Gastroesophageal sphincter (tissue), 4 donors: ENCODE measurements around the gene IL13. TPM values are rescaled to one million over a fixed set of nuclear protein-coding genes. Genes with fewer than 3 reads are reported as not detected.

Experiments used
- ATAC-seq: fragments of 150-250 bp; one replicate; pipeline ENCODE4 v1.9.1; 2016; ENCODE audit warnings: mild to moderate bottlenecking, moderate library complexity
- H3K27ac ChIP-seq, 4 donors: fragments of 200-600 bp; sonication (generic) in 3 of 4; 1 replicate in 3 of 4; 2 replicates in 1 of 4; pipeline ENCODE4 v1.5.1; 2016 to 2019
- H3K27me3 ChIP-seq: fragments of 200-600 bp; sonication (generic); one replicate; pipeline ENCODE4 v1.5.1; 2019
- H3K36me3 ChIP-seq, 2 donors: fragments of 200-600 bp; sonication (generic); one replicate each; pipeline ENCODE4 v1.5.1; 2019; ENCODE audit warnings: control low read depth in 1 of 2
- H3K4me1 ChIP-seq, 3 donors: fragments of 200-600 bp; sonication (generic); 1 replicate in 2 of 3; 2 replicates in 1 of 3; pipeline ENCODE4 v1.5.1; 2016 to 2019; ENCODE audit warnings: control low read depth in 2 of 3
- H3K4me3 ChIP-seq, 2 donors: fragments of 200-600 bp; sonication (generic); one replicate each; pipeline ENCODE4 v1.5.1; 2019; ENCODE audit warnings: mild to moderate bottlenecking in 1 of 2, moderate library complexity in 1 of 2
- H3K9me3 ChIP-seq, 3 donors: fragments of 200-600 bp; sonication (generic); one replicate each; pipeline ENCODE4 v1.5.1; 2017 to 2019; ENCODE audit warnings: control low read depth in 2 of 3
- EP300 ChIP-seq: sonication (generic); formaldehyde crosslinking; IDR thresholded peaks from one replicate; pipeline ENCODE4 v1.6.1; 2017; ENCODE audit warnings: antibody characterized with exemption, mild to moderate bottlenecking
- POLR2A ChIP-seq, 2 donors: fragments of 450-650 bp; IDR thresholded peaks; one replicate each; pipeline ENCODE4 v1.6.1; 2017; ENCODE audit warnings: antibody characterized with exemption in 2 of 2, mild to moderate bottlenecking in 2 of 2, moderate library complexity in 1 of 2
- POLR2AphosphoS5 ChIP-seq: sonication (generic); formaldehyde crosslinking; IDR thresholded peaks from one replicate; pipeline ENCODE4 v1.6.1; 2017; ENCODE audit warnings: antibody characterized with exemption
- WGBS, 2 donors: methylation state at CpG; one replicate each; pipeline ENCODE4 v1.1.5; 2018; ENCODE audit warnings: low coverage in 1 of 2; 5-methylcytosine and 5-hydroxymethylcytosine counted together
- total RNA-seq, 4 donors: library from RNA; depleted of rRNA; stranded (reverse); fragments of >200 nt; gene quantifications; one replicate each; pipeline ENCODE4 v1.1.0, GENCODE V29; 2016
- TF ChIP-seq, protein P1 (sequence below), 4 experiments: fragments of 200-600 bp in 2 of 4; fragments of 450-650 bp in 2 of 4; sonication (generic) in 1 of 4; IDR thresholded peaks; one replicate each; pipeline ENCODE4 v1.5.1; 2017 to 2019; ENCODE audit warnings: antibody characterized with exemption in 4 of 4, mild to moderate bottlenecking in 2 of 4, moderate library complexity in 2 of 4

IL13 gene
- total RNA-seq, 4 donors from 2014 or later = not detected

DNA sequence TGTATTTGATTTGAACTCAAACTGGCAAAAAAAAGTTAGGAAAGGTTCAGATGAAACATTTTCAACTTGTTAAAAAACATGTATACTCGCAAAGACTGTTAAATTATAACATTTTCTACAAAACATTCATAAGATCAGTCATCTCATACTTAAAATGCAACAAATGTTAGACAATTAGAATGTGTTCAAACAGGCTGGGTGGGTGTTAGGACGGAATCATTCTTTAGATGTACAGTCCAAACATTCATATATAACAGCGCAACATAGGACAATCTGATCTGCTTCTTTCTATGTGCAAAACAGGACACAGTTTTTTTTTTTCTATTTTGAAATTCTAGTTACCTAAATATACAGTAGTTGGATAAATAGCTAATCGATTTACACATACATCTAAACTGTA, 38.0 kb downstream of the IL13 start:
- TF ChIP-seq POLR2A (IDR thresholded peaks at IDR 0.05) (no peak), EP300 (no peak), POLR2AphosphoS5 (no peak)
- TF ChIP-seq, protein P1, sequence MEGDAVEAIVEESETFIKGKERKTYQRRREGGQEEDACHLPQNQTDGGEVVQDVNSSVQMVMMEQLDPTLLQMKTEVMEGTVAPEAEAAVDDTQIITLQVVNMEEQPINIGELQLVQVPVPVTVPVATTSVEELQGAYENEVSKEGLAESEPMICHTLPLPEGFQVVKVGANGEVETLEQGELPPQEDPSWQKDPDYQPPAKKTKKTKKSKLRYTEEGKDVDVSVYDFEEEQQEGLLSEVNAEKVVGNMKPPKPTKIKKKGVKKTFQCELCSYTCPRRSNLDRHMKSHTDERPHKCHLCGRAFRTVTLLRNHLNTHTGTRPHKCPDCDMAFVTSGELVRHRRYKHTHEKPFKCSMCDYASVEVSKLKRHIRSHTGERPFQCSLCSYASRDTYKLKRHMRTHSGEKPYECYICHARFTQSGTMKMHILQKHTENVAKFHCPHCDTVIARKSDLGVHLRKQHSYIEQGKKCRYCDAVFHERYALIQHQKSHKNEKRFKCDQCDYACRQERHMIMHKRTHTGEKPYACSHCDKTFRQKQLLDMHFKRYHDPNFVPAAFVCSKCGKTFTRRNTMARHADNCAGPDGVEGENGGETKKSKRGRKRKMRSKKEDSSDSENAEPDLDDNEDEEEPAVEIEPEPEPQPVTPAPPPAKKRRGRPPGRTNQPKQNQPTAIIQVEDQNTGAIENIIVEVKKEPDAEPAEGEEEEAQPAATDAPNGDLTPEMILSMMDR (IDR thresholded peaks at IDR 0.05) = no peak
- Histone ChIP-seq H3K27me3 (no peaks in the 10 kb centered on the region), H3K9me3 (no peaks in the 10 kb centered on the region), H3K27ac (no peak overlapping the region), H3K4me3 (no peak overlapping the region), H3K4me1 (no peaks in the 10 kb centered on the region), H3K36me3 (peaks cover 0 to 67% of the 10 kb centered on the region in 2 donors)
- ATAC-seq = no peak
- WGBS, 2 donors = 89 to 90% methylated on average over 4 of the region's 4 CpGs

DNA sequence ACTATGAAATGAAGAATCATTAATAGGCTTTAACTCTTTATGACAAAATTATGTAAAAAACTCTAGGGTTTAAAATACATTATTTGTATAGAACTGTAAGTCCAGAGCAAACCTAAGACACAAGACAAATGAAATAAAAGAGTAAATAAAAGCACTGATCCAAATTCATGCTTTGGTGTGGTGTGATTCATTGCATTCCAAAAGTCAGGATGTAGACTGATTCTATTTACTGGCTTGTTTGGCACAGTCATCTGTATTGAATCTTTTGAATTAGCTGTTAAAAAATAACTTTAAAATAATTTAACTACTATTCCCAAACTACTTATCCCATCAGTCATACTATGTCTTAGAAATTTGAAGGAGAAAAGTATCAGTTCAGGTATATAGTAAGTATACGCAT, 46.9 kb downstream of the IL13 start:
- Histone ChIP-seq H3K27ac (no peak overlapping the region), H3K36me3 (peaks cover 0 to 37% of the 10 kb centered on the region in 2 donors), H3K4me1 (no peaks in the 10 kb centered on the region), H3K9me3 (no peaks in the 10 kb centered on the region), H3K27me3 (no peaks in the 10 kb centered on the region), H3K4me3 (no peak overlapping the region)
- ATAC-seq = no peak
- 89 to 100% methylated on average over 1 of the region's 1 CpG for WGBS, 2 donors
- TF ChIP-seq, protein P1 (IDR thresholded peaks at IDR 0.05) = no peak
- TF ChIP-seq POLR2A (IDR thresholded peaks at IDR 0.05) = no peak
- no peak for TF ChIP-seq POLR2AphosphoS5
- no peak for TF ChIP-seq EP300

DNA sequence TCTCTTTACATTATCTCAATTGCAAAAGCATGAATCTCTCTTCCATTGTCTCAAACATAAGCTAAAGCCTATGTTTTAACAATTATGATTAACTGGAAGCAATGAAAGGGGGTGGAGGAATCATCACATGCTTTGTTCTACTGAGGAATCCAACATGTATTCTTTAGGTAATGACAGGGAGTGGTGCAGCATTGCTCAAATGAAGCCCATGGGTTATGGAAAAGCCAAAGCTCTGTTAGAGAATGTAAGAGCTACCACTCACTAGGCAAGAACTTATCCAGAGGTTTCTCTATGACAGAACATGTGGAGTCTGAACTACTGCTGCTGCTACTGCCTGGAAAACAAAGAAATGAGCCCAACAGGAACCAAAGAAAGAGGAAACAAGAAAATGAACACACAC, 50.7 kb downstream of the IL13 start:
- Histone ChIP-seq H3K27ac (no peak overlapping the region), H3K27me3 (no peaks in the 10 kb centered on the region)
- TF ChIP-seq EP300 = no peak
- TF ChIP-seq POLR2A (IDR thresholded peaks at IDR 0.05) = no peak
- TF ChIP-seq, protein P1 (IDR thresholded peaks at IDR 0.05) = no peak
- no peak for TF ChIP-seq POLR2AphosphoS5

More for the DNA sequence above, 50.7 kb downstream of the IL13 start:
- H3K4me3 ChIP-seq = no peak overlapping the region
- ATAC-seq = no peak
- peaks cover 0 to 6% of the 10 kb centered on the region in 2 donors for H3K36me3 ChIP-seq
- no peaks in the 10 kb centered on the region for H3K9me3 ChIP-seq
- H3K4me1 ChIP-seq = no peaks in the 10 kb centered on the region

Other genes with a start within 250 kb of the IL13 start
- 10 to 100 TPM; 10.9 to 74.3 (median 19.4) TPM for gene IRF1, start 167.4 kb upstream of the IL13 start, total RNA-seq
- not detected for gene IL5, start 114.7 kb upstream of the IL13 start, total RNA-seq
- 10 to 100 TPM; 31.1 to 53.7 (median 35.0) TPM for gene RAD50, start 101.2 kb upstream of the IL13 start, total RNA-seq
- not detected for gene IL4, start 15.8 kb downstream of the IL13 start, total RNA-seq
- gene KIF3A, start 79.4 kb downstream of the IL13 start, total RNA-seq = 10 to 100 TPM in 1 of 4 donors, 1 to 10 TPM in 3; 5.9 to 12.5 (median 7.7) TPM
- not detected for gene CCNI2, start 89.3 kb downstream of the IL13 start, total RNA-seq
- gene SEPTIN8, start 119.1 kb downstream of the IL13 start, total RNA-seq = 10 to 100 TPM; 31.6 to 46.4 (median 34.9) TPM
- under 1 TPM in 2 of 4 donors, not detected in 2; 0.27 to 0.87 TPM for gene SOWAHA, start 155.1 kb downstream of the IL13 start, total RNA-seq
- 10 to 100 TPM in 1 of 4 donors, 1 to 10 TPM in 3; 5.8 to 10.3 (median 6.5) TPM for gene SHROOM1, start 172.5 kb downstream of the IL13 start, total RNA-seq
- under 1 TPM in 3 of 4 donors, not detected in 1; 0.23 to 0.37 (median 0.31) TPM for gene GDF9, start 208.3 kb downstream of the IL13 start, total RNA-seq
- gene UQCRQ, start 208.5 kb downstream of the IL13 start, total RNA-seq = 100 to 1,000 TPM; 106 to 169 (median 128) TPM
- gene LEAP2, start 215.5 kb downstream of the IL13 start, total RNA-seq = 1 to 10 TPM in 2 of 4 donors, under 1 TPM in 2; 0.12 to 1.9 (median 0.74) TPM